Left hindlimb (tissue), 1 donor: ENCODE data around the gene GATC.

ENCODE experiments used
- DNase-seq: peaks from one replicate; pipeline ENCODE4 v3.0.0-alpha.2; 2018

Gene GATC

DNA sequence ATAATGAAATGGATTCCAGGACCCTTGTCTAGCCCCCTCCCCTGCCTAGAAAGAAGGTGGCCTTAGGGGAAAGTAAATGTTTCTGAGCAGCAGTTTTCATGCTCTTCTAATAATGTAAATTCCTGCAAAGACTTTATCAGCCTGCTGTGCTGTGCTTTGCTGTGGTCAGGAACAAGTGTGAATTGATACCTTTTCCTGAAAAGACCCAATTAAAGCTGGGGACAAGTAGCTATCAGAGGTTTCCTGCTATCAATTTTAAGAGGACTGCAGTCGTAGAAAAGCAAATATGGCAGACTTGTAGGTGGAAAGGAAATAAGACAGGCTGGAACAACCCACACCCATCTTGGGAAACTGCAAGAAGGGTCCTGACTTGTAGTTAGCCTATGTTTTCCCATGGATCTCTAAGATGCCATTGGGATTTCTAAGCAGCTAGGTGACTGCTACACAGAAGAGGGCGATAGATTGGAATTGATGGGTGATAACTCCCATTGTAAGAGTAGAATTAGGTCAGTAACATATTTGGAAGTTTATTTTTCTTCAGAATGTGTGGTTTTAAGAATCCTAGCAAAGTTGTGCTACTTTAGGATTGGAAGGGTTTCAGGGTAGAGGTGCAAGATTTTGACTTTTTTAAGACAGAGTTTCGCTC is 52.7 kb downstream of the GATC start:
- no peak for DNase-seq

- no peak for DNase-seq
Measured at GRCh38 chr12:120500581-120500980, 54.3 kb downstream of the GATC start.

DNA sequence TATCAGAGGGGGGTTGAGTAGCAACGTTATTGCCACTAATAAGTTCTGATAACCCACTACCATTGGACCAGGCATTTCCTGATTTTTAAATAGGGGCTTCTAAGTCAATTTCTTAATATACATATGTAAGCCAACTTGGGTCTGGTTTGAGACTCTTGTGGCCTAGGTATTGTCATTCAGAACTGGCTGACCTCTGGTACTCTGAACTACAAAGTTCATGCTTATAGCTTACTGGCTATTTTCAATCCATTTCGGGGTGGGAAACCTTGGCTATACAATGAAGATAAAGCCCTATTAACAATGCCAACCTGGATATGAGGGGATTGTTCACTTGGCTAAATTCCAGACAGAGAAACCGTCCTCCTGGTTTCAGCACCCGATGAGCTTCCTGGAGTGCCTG is 58.3 kb downstream of the GATC start:
- DNase-seq: no peak

DNA sequence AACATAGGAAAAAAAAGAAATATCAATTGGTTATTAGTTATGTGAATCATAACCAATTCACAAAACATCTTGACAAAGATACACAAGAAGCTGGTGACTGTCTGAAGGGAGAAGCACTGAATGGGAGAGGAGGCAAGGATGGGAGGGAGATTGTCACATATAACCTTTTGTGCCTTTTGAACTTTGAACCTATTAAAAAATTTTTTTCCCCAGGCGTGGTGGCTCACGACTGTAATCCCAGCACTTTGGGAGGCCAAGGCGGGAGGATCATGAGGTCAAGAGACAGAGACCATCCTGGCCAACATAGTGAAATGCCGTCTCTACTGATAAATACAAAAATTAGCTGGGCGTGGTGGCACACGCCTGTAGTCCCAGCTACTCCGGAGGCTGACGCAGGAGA is 62.3 kb downstream of the GATC start:
- no peak for DNase-seq
